Upper lobe of left lung (tissue), 4 donors: ENCODE measurements around the gene COL15A1.

Experiments
- EP300 ChIP-seq, 4 donors: sonication (generic); formaldehyde crosslinking; IDR thresholded peaks; one replicate each; pipeline ENCODE4 v1.5.1; 2017; ENCODE audit warnings: antibody characterized with exemption in 4 of 4, control low read depth in 2 of 4
- POLR2A ChIP-seq, 4 donors: fragments of 450-650 bp; IDR thresholded peaks; one replicate each; pipeline ENCODE4 v1.5.1; 2016 to 2017; ENCODE audit warnings: antibody characterized with exemption in 4 of 4, mild to moderate bottlenecking in 2 of 4
- POLR2AphosphoS5 ChIP-seq, 2 donors: sonication (generic); formaldehyde crosslinking; IDR thresholded peaks; one replicate each; pipeline ENCODE4 v1.5.1; 2017; ENCODE audit warnings: antibody characterized with exemption in 2 of 2
- TF ChIP-seq, protein P1 (sequence below), 6 experiments: fragments of 450-650 bp in 4 of 6; fragments of 200-600 bp in 2 of 6; sonication (generic) in 2 of 6; IDR thresholded peaks; one replicate each; pipeline ENCODE4 v1.5.1; 2016 to 2019; ENCODE audit warnings: antibody characterized with exemption in 6 of 6

DNA sequence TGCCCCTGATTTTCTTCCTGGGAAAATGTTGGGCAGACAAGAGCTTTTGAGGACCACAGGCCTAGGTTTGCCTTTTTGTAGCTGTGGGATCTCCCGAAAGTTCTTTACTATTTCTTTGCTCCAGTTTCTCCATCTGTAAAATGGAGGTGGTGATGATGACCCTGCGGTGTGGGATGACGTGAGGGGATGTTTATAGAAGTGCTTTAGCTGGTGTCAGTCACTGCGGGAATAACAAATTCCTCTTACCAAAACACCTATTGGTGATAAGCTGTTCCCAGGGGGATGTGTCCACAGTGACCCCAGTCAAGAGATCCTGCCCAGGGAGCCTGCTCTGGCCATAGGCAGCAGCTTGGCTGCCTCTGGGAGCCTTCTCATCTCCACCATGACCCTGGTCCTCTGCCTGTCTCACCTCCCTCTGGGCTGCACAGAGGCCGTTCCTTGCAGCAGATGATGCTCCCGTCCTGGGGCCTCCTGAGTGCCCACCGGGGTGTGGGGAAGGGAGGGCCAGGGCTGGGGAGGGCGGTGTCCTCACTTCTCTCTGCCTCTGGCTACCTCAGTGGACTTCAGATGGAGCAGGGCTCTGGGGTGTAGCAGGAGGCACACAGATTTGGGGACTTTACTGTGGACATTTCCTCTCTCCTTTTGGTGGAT is 77.2 kb downstream of the COL15A1 start:
- TF ChIP-seq, protein P1, sequence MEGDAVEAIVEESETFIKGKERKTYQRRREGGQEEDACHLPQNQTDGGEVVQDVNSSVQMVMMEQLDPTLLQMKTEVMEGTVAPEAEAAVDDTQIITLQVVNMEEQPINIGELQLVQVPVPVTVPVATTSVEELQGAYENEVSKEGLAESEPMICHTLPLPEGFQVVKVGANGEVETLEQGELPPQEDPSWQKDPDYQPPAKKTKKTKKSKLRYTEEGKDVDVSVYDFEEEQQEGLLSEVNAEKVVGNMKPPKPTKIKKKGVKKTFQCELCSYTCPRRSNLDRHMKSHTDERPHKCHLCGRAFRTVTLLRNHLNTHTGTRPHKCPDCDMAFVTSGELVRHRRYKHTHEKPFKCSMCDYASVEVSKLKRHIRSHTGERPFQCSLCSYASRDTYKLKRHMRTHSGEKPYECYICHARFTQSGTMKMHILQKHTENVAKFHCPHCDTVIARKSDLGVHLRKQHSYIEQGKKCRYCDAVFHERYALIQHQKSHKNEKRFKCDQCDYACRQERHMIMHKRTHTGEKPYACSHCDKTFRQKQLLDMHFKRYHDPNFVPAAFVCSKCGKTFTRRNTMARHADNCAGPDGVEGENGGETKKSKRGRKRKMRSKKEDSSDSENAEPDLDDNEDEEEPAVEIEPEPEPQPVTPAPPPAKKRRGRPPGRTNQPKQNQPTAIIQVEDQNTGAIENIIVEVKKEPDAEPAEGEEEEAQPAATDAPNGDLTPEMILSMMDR (IDR thresholded peaks at IDR 0.05), result no peak
- no peak for TF ChIP-seq EP300 (IDR thresholded peaks at IDR 0.05)
- no peak for TF ChIP-seq POLR2A (IDR thresholded peaks at IDR 0.05)
- TF ChIP-seq POLR2AphosphoS5 (IDR thresholded peaks at IDR 0.05), result no peak
